Fibroblast of lung (primary cell): ENCODE results near the gene BIRC3.

ENCODE experiments used
- CTCF ChIP-seq, 2 donors: IDR thresholded peaks in 1 of 2; conservative IDR thresholded peaks in 1 of 2; 1 replicate in 1 of 2; 2 replicates in 1 of 2; pipeline ENCODE4 v1.5.1; 2011 to 2012; ENCODE audit warnings: low read length in 2 of 2, control low read depth in 1 of 2, inconsistent platforms in 1 of 2, low read depth in 1 of 2, mild to moderate bottlenecking in 1 of 2
- EZH2 ChIP-seq: IDR thresholded peaks from 2 replicates; pipeline ENCODE4 v1.5.1; 2012; ENCODE audit warnings: low read length, control low read depth, mild to moderate bottlenecking; ENCODE audit errors: missing control alignments

DNA sequence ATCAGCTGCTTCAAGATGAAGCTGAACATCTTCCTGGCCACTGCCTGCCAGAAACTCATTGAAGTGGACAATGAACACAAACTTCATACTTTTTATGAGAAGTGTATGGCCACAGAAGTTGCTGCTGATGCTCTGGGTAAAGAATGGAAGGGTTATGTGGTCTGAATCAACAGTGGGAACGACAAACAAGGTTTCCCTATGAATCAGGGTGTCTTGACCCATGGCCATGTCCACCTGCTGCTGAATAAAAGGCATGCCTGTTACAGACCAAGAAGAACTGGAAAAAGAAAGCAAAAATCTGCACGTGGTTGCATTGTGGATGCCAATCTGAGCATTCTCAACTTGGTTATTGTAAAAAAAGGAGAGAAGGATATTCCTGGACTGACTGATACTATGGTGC is 22.2 kb upstream of the BIRC3 start:
- no peak for TF ChIP-seq CTCF (conservative IDR thresholded peaks at IDR 0.05 in 1 of 2, IDR thresholded peaks at IDR 0.05 in 1 of 2; ENCODE audit: low read depth in 1 of 2, low read length in 2 of 2)
- no peak for TF ChIP-seq EZH2
